Measurements from ENCODE around the gene CYB561. TPM values are rescaled to one million over a fixed set of nuclear protein-coding genes. Genes with fewer than 3 reads are reported as not detected.

CYB561 gene
- total RNA-seq, 4 donors from 2014 or later = 41.7 to 74.6 (median 56.4) TPM

DNA sequence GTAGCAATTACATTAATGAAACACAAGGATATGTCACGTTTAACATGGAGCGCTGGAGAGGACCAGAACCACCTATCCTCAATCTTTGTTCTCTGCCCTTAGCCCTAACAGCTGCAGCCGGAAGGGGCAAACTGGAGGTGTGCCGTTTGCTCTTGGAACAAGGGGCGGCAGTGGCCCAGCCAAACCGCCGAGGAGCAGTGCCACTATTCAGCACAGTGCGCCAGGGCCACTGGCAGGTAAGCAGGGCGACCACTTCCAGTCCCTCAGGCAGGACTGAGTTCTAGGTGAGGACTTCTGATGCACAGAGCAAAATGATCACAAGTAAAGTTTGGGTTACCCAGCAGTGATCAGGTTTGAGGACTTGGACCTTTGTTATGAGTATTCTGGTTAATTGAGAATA lies 41.1 kb downstream of the CYB561 start:
- TF ChIP-seq POLR2A (IDR thresholded peaks at IDR 0.05) (no peak), CTCF (IDR thresholded peaks at IDR 0.05) (no peak)
- intact Hi-C loops (cut with DNase I; ENCODE audit: low total_unique reads) = no loop called here

DNA sequence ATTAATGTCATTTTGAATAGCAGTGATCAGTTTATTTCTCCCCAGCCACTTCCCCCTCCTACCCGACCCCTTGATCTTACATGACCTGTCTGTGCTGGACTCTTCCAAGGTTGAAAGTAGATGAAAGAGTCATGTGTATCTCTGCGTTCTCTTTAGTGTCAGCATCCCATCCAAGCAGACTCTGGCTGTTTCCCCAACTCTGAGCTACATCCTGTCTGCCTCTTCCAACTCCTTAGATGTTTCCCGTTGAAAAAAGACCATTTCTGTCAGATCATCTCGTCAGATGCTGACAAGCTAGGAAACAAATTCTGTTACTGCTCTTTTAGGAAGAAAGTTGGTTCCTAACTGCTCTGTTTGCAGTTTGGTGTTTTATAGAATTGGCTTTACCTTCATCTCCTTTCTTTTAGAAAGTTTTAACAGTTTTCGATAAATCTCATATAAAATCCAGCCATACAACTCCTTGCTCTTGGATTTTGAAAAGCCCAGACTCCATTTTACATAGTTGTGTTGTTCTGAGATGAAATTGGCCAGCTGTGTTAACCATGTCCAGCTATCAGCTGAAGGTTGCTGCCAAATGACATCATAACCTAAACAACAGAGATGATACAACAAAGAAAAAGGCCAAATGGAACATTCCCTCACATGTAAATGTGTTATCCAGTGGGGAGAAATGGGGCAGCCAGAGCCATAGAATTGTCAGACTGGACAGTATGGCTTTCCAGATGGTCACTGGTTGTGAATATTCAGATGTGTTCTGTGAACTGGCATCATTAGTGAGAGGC lies 43.5 kb downstream of the CYB561 start:
- no peak for DNase-seq (ENCODE audit: low spot score in 2 of 2)
- H3K4me3 ChIP-seq (ENCODE audit: low read depth, poor library complexity, severe bottlenecking) = no peak overlapping the region
- intact Hi-C loops (cut with DNase I; ENCODE audit: low total_unique reads) = no loop called here
- no peak for TF ChIP-seq POLR2A (IDR thresholded peaks at IDR 0.05)
- TF ChIP-seq CTCF (IDR thresholded peaks at IDR 0.05) = no peak
- 75 to 80% methylated on average over 5 of the region's 5 CpGs for WGBS, 2 donors

More for the DNA sequence above, 41.1 kb downstream of the CYB561 start:
- DNase-seq (ENCODE audit: low spot score in 2 of 2) = no peak
- 86 to 91% methylated on average over 9 of the region's 9 CpGs for WGBS, 2 donors
- no peak overlapping the region for H3K4me3 ChIP-seq (ENCODE audit: low read depth, poor library complexity, severe bottlenecking)

DNA sequence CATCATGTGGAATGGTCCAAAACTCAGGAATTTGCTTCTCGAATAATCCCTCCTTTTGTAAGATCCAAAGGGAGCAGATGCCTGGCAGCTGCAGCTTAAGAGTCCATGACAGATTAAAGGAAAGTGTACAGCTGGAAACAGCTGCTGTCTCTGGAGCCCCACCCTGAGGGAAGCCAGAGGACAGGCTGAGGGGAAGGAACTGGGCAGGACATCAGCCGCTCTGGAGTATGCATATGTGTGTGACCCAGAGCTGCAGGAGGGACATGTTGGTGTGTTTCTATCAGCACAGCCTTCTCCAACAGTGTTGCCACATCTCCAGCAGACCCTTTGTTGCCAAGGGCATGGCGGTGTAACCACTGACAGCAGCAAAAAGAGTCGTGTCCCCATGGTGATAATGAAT lies 46.2 kb downstream of the CYB561 start:
- no peak overlapping the region for H3K4me3 ChIP-seq (ENCODE audit: low read depth, poor library complexity, severe bottlenecking)
- peak; percentile 36 to 87 for DNase-seq (ENCODE audit: low spot score in 2 of 2)
- TF ChIP-seq POLR2A (IDR thresholded peaks at IDR 0.05) (no peak), CTCF (IDR thresholded peaks at IDR 0.05) (no peak)
- WGBS, 2 donors = 48 to 53% methylated on average over 4 of the region's 4 CpGs
- intact Hi-C loops (cut with DNase I; ENCODE audit: low total_unique reads) = no loop called here

DNA sequence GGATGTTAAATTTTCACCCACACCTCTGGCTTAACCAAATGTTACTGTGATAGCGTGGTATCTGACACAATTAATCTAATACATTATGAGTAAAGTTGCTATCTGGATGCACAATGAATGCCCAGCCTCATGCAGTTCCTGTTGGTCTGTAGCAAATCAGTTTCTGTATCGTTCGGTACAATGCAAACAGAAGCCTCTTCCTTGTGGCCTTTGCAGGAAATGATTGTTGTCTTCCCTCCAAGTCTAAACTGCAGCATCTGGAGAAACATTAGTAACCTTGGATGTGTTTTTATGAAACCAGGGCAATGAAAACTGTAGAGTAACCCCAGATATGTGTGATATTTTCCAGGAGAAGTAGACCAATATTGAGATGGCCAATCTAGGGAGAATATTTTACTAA lies 46.8 kb downstream of the CYB561 start:
- intact Hi-C loops (cut with DNase I; ENCODE audit: low total_unique reads) = no loop called here
- no peak for TF ChIP-seq CTCF (IDR thresholded peaks at IDR 0.05)
- TF ChIP-seq POLR2A (IDR thresholded peaks at IDR 0.05) = no peak
- no peak for DNase-seq (ENCODE audit: low spot score in 2 of 2)
- WGBS, 2 donors = 39 to 45% methylated on average over 3 of the region's 3 CpGs
- no peak overlapping the region for H3K4me3 ChIP-seq (ENCODE audit: low read depth, poor library complexity, severe bottlenecking)

- TF ChIP-seq POLR2A (IDR thresholded peaks at IDR 0.05) (no peak), CTCF (IDR thresholded peaks at IDR 0.05) (no peak)
- H3K4me3 ChIP-seq (ENCODE audit: low read depth, poor library complexity, severe bottlenecking) = no peak overlapping the region
- DNase-seq (ENCODE audit: low spot score in 2 of 2) = no peak
- WGBS, 2 donors = 71 to 75% methylated on average over 4 of the region's 4 CpGs
- intact Hi-C loops (cut with DNase I; ENCODE audit: low total_unique reads) = no loop called here
These were observed 47.4 kb downstream of the CYB561 start for GRCh38 chr17:63398680-63399079.

Measured in lower leg skin (tissue), 4 donors.